HepG2 (cell line): Measurements from ENCODE around the gene PTAR1.

Experiments used
- CTCF ChIP-seq: sonication (generic); formaldehyde crosslinking; IDR thresholded peaks from 2 replicates; pipeline ENCODE4 v1.5.0; 2020; ENCODE audit warnings: mild to moderate bottlenecking, missing genetic modification reagents, moderate library complexity
- GABPA ChIP-seq, 2 experiments: IDR thresholded peaks; 2 replicates each; pipeline ENCODE4 v1.6.1; 2011 to 2016; ENCODE audit warnings: low read depth in 2 of 2, low read length in 1 of 2, missing biosample characterization in 1 of 2, missing genetic modification characterization in 1 of 2
- GATA4 ChIP-seq: sonication (generic); IDR thresholded peaks from 2 replicates; pipeline ENCODE4 v1.6.1; 2016; ENCODE audit warnings: antibody characterized with exemption, low read depth, borderline replicate concordance
- IKZF5 ChIP-seq: IDR thresholded peaks from 2 replicates; pipeline ENCODE4 v1.6.1; 2018; ENCODE audit warnings: missing genetic modification reagents, mild to moderate bottlenecking, missing compliant biosample characterization
- MAFF ChIP-seq: IDR thresholded peaks from 2 replicates; pipeline ENCODE4 v1.6.1; 2011; ENCODE audit warnings: low read depth, low read length, improper control_type of control experiment
- USF2 ChIP-seq, 2 experiments: sonication (generic) in 1 of 2; formaldehyde crosslinking in 1 of 2; IDR thresholded peaks; 2 replicates each; pipeline versions ENCODE4 v1.5.1 to v1.6.1; 2011 to 2020; ENCODE audit warnings: borderline replicate concordance in 1 of 2, low read depth in 1 of 2, low read length in 1 of 2, mild to moderate bottlenecking in 1 of 2, missing genetic modification reagents in 1 of 2, moderate library complexity in 1 of 2
- TF ChIP-seq, protein P1 (sequence below): sonication (generic); formaldehyde crosslinking; IDR thresholded peaks from 2 replicates; pipeline ENCODE4 v1.8.0; 2022; ENCODE audit warnings: mild to moderate bottlenecking, missing genetic modification reagents, borderline replicate concordance
- TF ChIP-seq, protein P2 (sequence below): fragments of 450-650 bp; IDR thresholded peaks from 2 replicates; pipeline ENCODE4 v1.6.1; 2017; ENCODE audit warnings: mild to moderate bottlenecking

DNA sequence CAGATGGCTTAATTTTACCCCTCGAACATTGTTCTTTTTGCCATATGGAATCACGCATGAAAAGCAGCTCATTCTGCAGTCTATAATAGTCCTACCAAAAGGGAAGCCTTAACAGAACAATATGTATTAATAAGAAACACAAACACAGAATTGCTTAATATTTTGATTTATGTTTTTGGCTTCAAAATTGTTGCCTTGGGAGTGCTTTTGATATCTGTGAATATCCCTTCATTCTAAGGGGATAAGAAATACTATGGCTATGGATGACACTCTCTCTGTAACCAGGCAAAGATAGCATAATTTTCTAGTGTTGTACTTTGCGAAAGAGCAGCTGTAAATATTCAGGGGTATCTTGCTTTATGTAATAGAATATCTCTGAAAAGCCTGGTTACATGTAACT is 34.5 kb upstream of the PTAR1 start:
- no peak for TF ChIP-seq USF2 (IDR thresholded peaks at IDR 0.05; ENCODE audit: low read depth, low read length)
- no peak for TF ChIP-seq USF2 (CRISPR knock-in tag; IDR thresholded peaks at IDR 0.05; ENCODE audit: borderline replicate concordance)
- TF ChIP-seq, protein P1, sequence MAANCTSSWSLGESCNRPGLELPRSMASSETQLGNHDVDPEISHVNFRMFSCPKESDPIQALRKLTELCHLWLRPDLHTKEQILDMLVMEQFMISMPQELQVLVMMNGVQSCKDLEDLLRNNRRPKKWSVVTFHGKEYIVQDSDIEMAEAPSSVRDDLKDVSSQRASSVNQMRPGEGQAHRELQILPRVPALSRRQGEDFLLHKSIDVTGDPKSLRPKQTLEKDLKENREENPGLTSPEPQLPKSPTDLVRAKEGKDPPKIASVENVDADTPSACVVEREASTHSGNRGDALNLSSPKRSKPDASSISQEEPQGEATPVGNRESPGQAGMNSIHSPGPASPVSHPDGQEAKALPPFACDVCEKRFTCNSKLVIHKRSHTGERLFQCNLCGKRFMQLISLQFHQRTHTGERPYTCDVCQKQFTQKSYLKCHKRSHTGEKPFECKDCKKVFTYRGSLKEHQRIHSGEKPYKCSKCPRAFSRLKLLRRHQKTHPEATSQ = no peak
- no peak for TF ChIP-seq CTCF
- no peak for TF ChIP-seq GATA4
- TF ChIP-seq MAFF = no peak
- TF ChIP-seq, protein P2, sequence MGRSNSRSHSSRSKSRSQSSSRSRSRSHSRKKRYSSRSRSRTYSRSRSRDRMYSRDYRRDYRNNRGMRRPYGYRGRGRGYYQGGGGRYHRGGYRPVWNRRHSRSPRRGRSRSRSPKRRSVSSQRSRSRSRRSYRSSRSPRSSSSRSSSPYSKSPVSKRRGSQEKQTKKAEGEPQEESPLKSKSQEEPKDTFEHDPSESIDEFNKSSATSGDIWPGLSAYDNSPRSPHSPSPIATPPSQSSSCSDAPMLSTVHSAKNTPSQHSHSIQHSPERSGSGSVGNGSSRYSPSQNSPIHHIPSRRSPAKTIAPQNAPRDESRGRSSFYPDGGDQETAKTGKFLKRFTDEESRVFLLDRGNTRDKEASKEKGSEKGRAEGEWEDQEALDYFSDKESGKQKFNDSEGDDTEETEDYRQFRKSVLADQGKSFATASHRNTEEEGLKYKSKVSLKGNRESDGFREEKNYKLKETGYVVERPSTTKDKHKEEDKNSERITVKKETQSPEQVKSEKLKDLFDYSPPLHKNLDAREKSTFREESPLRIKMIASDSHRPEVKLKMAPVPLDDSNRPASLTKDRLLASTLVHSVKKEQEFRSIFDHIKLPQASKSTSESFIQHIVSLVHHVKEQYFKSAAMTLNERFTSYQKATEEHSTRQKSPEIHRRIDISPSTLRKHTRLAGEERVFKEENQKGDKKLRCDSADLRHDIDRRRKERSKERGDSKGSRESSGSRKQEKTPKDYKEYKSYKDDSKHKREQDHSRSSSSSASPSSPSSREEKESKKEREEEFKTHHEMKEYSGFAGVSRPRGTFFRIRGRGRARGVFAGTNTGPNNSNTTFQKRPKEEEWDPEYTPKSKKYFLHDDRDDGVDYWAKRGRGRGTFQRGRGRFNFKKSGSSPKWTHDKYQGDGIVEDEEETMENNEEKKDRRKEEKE = no peak
- no peak for TF ChIP-seq IKZF5 (CRISPR knock-in tag)
- TF ChIP-seq GABPA (IDR thresholded peaks at IDR 0.05; ENCODE audit: low read depth, low read length) = no peak
- no peak for TF ChIP-seq GABPA (CRISPR knock-in tag; IDR thresholded peaks at IDR 0.05; ENCODE audit: low read depth)
